Trophoblast cell (in vitro differentiated cells and primary cell): ENCODE measurements around the gene AGAP1.

Source experiments
- DNase-seq, 2 donors: peaks; one replicate each; pipeline ENCODE4 v3.0.0-alpha.2; 2016
- H2AFZ ChIP-seq: 2 replicates; pipeline ENCODE4 v1.6.1; 2013; ENCODE audit warnings: low read length, moderate library complexity, mild to moderate bottlenecking; ENCODE audit not compliant: insufficient read depth, poor library complexity
- H2AK5ac ChIP-seq: 2 replicates; pipeline ENCODE4 v1.6.1; 2013; ENCODE audit warnings: mild to moderate bottlenecking, low read length
- H2BK120ac ChIP-seq: 2 replicates; pipeline ENCODE4 v1.6.1; 2013; ENCODE audit warnings: low read length, mild to moderate bottlenecking, moderate library complexity; ENCODE audit not compliant: insufficient read depth, poor library complexity
- H2BK12ac ChIP-seq: 2 replicates; pipeline ENCODE4 v1.6.1; 2013; ENCODE audit warnings: mild to moderate bottlenecking, low read length, moderate library complexity
- H2BK5ac ChIP-seq: 2 replicates; pipeline ENCODE4 v1.6.1; 2013; ENCODE audit warnings: low read length, low read depth, moderate library complexity, mild to moderate bottlenecking; ENCODE audit not compliant: poor library complexity
- H3K14ac ChIP-seq: 2 replicates; pipeline ENCODE4 v1.6.1; 2013; ENCODE audit warnings: mild to moderate bottlenecking, low read length
- H3K18ac ChIP-seq: 2 replicates; pipeline ENCODE4 v1.6.1; 2013; ENCODE audit warnings: mild to moderate bottlenecking, low read length
- H3K23ac ChIP-seq: 2 replicates; pipeline ENCODE4 v1.6.1; 2013; ENCODE audit warnings: low read length
- H3K27ac ChIP-seq: 2 replicates; pipeline ENCODE4 v1.5.1; 2013; ENCODE audit warnings: low read depth, mild to moderate bottlenecking, inconsistent platforms, low read length, moderate library complexity
- H3K27me3 ChIP-seq: 2 replicates; pipeline ENCODE4 v1.6.1; 2013; ENCODE audit warnings: inconsistent platforms, mild to moderate bottlenecking, low read length, moderate library complexity; ENCODE audit not compliant: insufficient read depth
- H3K36me3 ChIP-seq, 2 experiments: 1 replicate in 1 of 2; 2 replicates in 1 of 2; pipeline ENCODE4 v1.6.1; 2013; ENCODE audit warnings: low read length in 2 of 2, mild to moderate bottlenecking in 2 of 2, moderate library complexity in 1 of 2; ENCODE audit not compliant: insufficient read depth in 2 of 2, control insufficient read depth in 1 of 2
- H3K4ac ChIP-seq: 2 replicates; pipeline ENCODE4 v1.6.1; 2013; ENCODE audit warnings: low read depth, mild to moderate bottlenecking, low read length, moderate library complexity
- H3K4me1 ChIP-seq, 2 experiments: 1 replicate in 1 of 2; 2 replicates in 1 of 2; pipeline ENCODE4 v1.6.1; 2013; ENCODE audit warnings: low read length in 2 of 2, mild to moderate bottlenecking in 2 of 2, moderate library complexity in 1 of 2; ENCODE audit not compliant: insufficient read depth in 2 of 2, control insufficient read depth in 1 of 2
- H3K4me2 ChIP-seq: 2 replicates; pipeline ENCODE4 v1.6.1; 2013; ENCODE audit warnings: inconsistent platforms, mild to moderate bottlenecking, low read length, moderate library complexity
- H3K4me3 ChIP-seq: 2 replicates; pipeline ENCODE4 v1.5.1; 2013; ENCODE audit warnings: mild to moderate bottlenecking, low read depth, low read length, inconsistent platforms
- H3K79me1 ChIP-seq: one replicate; pipeline ENCODE4 v1.6.1; 2013; ENCODE audit warnings: low read length
- H3K79me2 ChIP-seq: 2 replicates; pipeline ENCODE4 v1.6.1; 2013; ENCODE audit warnings: low read length, mild to moderate bottlenecking; ENCODE audit not compliant: control insufficient read depth, insufficient read depth, poor library complexity
- H3K9ac ChIP-seq: 2 replicates; pipeline ENCODE4 v1.6.1; 2013; ENCODE audit warnings: mild to moderate bottlenecking, low read length
- H3K9me3 ChIP-seq: 2 replicates; pipeline ENCODE4 v1.6.1; 2013; ENCODE audit warnings: low read depth, mild to moderate bottlenecking, control low read depth, inconsistent platforms, low read length; ENCODE audit not compliant: insufficient read depth
- H4K12ac ChIP-seq: 2 replicates; pipeline ENCODE4 v1.6.1; 2013; ENCODE audit warnings: low read depth, mild to moderate bottlenecking, low read length, moderate library complexity
- H4K8ac ChIP-seq: 2 replicates; pipeline ENCODE4 v1.6.1; 2013; ENCODE audit warnings: low read depth, mild to moderate bottlenecking, low read length, moderate library complexity
- H4K91ac ChIP-seq: one replicate; pipeline ENCODE4 v1.6.1; 2013; ENCODE audit warnings: low read depth, mild to moderate bottlenecking, low read length, moderate library complexity
- WGBS: extraction: QIAGEN DNeasy Blood & Tissue Kit; methylation state at CpG from one replicate; pipeline ENCODE4 v1.1.7; 2013; ENCODE audit warnings: missing lambda C conversion rate; ENCODE audit not compliant: insufficient read length, insufficient coverage; ENCODE audit errors: extremely low coverage; 5-methylcytosine and 5-hydroxymethylcytosine counted together

AGAP1 gene

GRCh38 chr2:236080412-236080811 is 586.6 kb downstream of the AGAP1 start:
- no CpG with 5 or more reads among the region's 3 CpGs for WGBS
- Histone ChIP-seq H4K91ac (no peak overlapping the region), H2BK12ac (no peak overlapping the region), H3K23ac (no peak overlapping the region), H4K8ac (no peak overlapping the region), H3K36me3 (no peaks in the 10 kb centered on the region), H3K79me2 (no peaks in the 10 kb centered on the region), H2AFZ (no peak overlapping the region), H2BK5ac (no peak overlapping the region), H3K14ac (no peak overlapping the region), H3K4ac (no peak overlapping the region), H3K4me3 (no peak overlapping the region), H3K9me3 (no peaks in the 10 kb centered on the region), H3K9ac (no peak overlapping the region), H4K12ac (no peak overlapping the region), H2AK5ac (no peak overlapping the region), H3K4me2 (no peak overlapping the region), H3K4me1 (peaks cover 5 to 10% of the 10 kb centered on the region in 2 experiments), H3K79me1 (no peaks in the 10 kb centered on the region), H2BK120ac (no peak overlapping the region), H3K27me3 (no peaks in the 10 kb centered on the region), H3K27ac (no peak overlapping the region), H3K18ac (no peak overlapping the region)
- DNase-seq = no peak

DNA sequence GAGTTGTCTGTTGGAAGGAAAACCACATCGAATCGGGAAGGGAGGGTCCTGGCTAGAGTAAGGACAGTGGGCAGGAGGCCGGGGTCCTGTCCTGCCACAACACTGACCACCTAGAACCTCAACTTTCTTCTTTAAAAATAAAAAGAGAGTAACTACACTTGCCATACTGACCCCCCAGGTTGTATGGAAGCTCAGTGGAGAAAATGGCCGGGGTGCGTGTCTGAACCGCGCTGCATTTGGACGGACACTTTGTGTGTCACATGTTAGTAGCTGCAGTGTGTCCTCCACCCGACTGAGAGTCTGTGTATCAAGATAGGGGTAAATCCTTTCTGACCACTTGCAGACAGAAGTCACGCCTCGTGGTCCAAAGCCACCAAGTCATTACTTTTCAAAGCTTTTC is 587.3 kb downstream of the AGAP1 start:
- no peak overlapping the region for H3K18ac ChIP-seq
- no peak overlapping the region for H4K12ac ChIP-seq
- no peak overlapping the region for H2BK12ac ChIP-seq
- H3K79me1 ChIP-seq = no peaks in the 10 kb centered on the region
- no peak overlapping the region for H3K14ac ChIP-seq
- WGBS = no CpG with 5 or more reads among the region's 11 CpGs
- no peaks in the 10 kb centered on the region for H3K9me3 ChIP-seq
- no peak overlapping the region for H2AFZ ChIP-seq
- H2BK120ac ChIP-seq = no peak overlapping the region
- no peak overlapping the region for H3K4me3 ChIP-seq
- H3K4me1 ChIP-seq = peaks cover 10 to 14% of the 10 kb centered on the region in 2 experiments
- no peak overlapping the region for H4K91ac ChIP-seq
- no peak overlapping the region for H3K27ac ChIP-seq
- no peaks in the 10 kb centered on the region for H3K36me3 ChIP-seq
- no peaks in the 10 kb centered on the region for H3K79me2 ChIP-seq
- no peak overlapping the region for H3K4me2 ChIP-seq
- no peak overlapping the region for H3K4ac ChIP-seq
- H2AK5ac ChIP-seq = no peak overlapping the region
- DNase-seq = no peak
- H3K27me3 ChIP-seq = no peaks in the 10 kb centered on the region
- H2BK5ac ChIP-seq = no peak overlapping the region
- H3K9ac ChIP-seq = no peak overlapping the region
- H4K8ac ChIP-seq = no peak overlapping the region
- H3K23ac ChIP-seq = no peak overlapping the region

- no CpG with 5 or more reads among the region's 8 CpGs for WGBS
- Histone ChIP-seq H3K4me3 (no peak overlapping the region), H3K79me1 (no peaks in the 10 kb centered on the region), H4K91ac (no peak overlapping the region), H3K9me3 (no peaks in the 10 kb centered on the region), H3K14ac (no peak overlapping the region), H2BK12ac (no peak overlapping the region), H3K23ac (no peak overlapping the region), H2AK5ac (no peak overlapping the region), H2BK120ac (no peak overlapping the region), H3K9ac (no peak overlapping the region), H3K27me3 (no peaks in the 10 kb centered on the region), H3K4ac (no peak overlapping the region), H2AFZ (no peak overlapping the region), H3K18ac (no peak overlapping the region), H2BK5ac (no peak overlapping the region), H4K12ac (no peak overlapping the region), H3K4me1 (peaks cover 10 to 14% of the 10 kb centered on the region in 2 experiments), H3K27ac (no peak overlapping the region), H3K4me2 (no peak overlapping the region), H3K79me2 (no peaks in the 10 kb centered on the region), H4K8ac (no peak overlapping the region), H3K36me3 (no peaks in the 10 kb centered on the region)
- no peak for DNase-seq
Observed at GRCh38 chr2:236082061-236082460, 588.2 kb downstream of the AGAP1 start.

DNA sequence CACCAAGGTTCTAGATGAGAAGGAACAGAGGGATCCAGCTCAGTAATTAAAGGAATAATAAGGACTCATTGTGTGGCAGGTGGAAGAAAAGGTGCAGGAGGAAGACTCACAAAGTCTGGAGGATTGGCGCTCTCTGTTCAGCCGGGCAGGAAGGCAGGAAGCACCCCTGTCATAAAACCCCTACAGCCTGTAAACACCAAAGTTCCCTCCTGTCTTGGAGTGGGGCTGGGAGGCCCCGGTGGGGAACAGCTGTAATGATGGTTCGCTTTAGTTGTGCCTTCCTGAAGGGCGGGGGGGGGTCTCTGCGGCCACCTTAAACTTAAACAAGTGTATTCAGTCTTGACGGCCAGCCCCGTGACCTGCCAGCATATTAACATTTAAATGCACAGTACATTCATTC is 590.1 kb downstream of the AGAP1 start:
- H3K14ac ChIP-seq = no peak overlapping the region
- peaks cover 5 to 11% of the 10 kb centered on the region in 2 experiments for H3K4me1 ChIP-seq
- no peak overlapping the region for H3K18ac ChIP-seq
- no peaks in the 10 kb centered on the region for H3K36me3 ChIP-seq
- H3K9ac ChIP-seq = no peak overlapping the region
- no peak overlapping the region for H2AFZ ChIP-seq
- no peak overlapping the region for H4K12ac ChIP-seq
- no peak overlapping the region for H3K23ac ChIP-seq
- no peak overlapping the region for H2AK5ac ChIP-seq
- H3K4me3 ChIP-seq = no peak overlapping the region
- H2BK5ac ChIP-seq = no peak overlapping the region
- no peak overlapping the region for H4K8ac ChIP-seq
- no peak overlapping the region for H3K4me2 ChIP-seq
- DNase-seq = no peak
- no peak overlapping the region for H3K27ac ChIP-seq
- H3K79me1 ChIP-seq = no peaks in the 10 kb centered on the region
- H3K79me2 ChIP-seq = no peaks in the 10 kb centered on the region
- H3K27me3 ChIP-seq = no peaks in the 10 kb centered on the region
- H3K4ac ChIP-seq = no peak overlapping the region
- H2BK12ac ChIP-seq = no peak overlapping the region
- no peak overlapping the region for H4K91ac ChIP-seq
- no peak overlapping the region for H2BK120ac ChIP-seq
- WGBS = no CpG with 5 or more reads among the region's 8 CpGs
- H3K9me3 ChIP-seq = no peaks in the 10 kb centered on the region
